Parathyroid adenoma (tissue), 2 donors: Measurements from ENCODE around the gene HACL1.

Experiments
- H2AFZ ChIP-seq: fragments of 300-600 bp; sonication (generic); one replicate; pipeline ENCODE4 v1.7.0; 2017; ENCODE audit warnings: antibody characterized with exemption, mild to moderate bottlenecking
- H3K27ac ChIP-seq: fragments of 300-600 bp; sonication (generic); one replicate; pipeline ENCODE4 v1.7.0; 2017
- H3K27me3 ChIP-seq: fragments of 300-600 bp; sonication (generic); one replicate; pipeline ENCODE4 v1.7.0; 2017; ENCODE audit warnings: low read length; ENCODE audit not compliant: control insufficient read depth, insufficient read depth
- H3K36me3 ChIP-seq: fragments of 300-600 bp; sonication (generic); one replicate; pipeline ENCODE4 v1.7.0; 2017; ENCODE audit warnings: low read length; ENCODE audit not compliant: control insufficient read depth, insufficient read depth
- H3K4me1 ChIP-seq: fragments of 300-600 bp; sonication (generic); one replicate; pipeline ENCODE4 v1.7.0; 2017; ENCODE audit warnings: control low read depth
- H3K4me2 ChIP-seq: fragments of 300-600 bp; sonication (generic); one replicate; pipeline ENCODE4 v1.7.0; 2017; ENCODE audit warnings: low read length
- H3K4me3 ChIP-seq: fragments of 300-600 bp; sonication (generic); one replicate; pipeline ENCODE4 v1.7.0; 2017; ENCODE audit warnings: low read depth, low read length
- H3K79me2 ChIP-seq: fragments of 300-600 bp; sonication (generic); one replicate; pipeline ENCODE4 v1.7.0; 2017; ENCODE audit warnings: control low read depth
- H3K9ac ChIP-seq: fragments of 300-600 bp; sonication (generic); one replicate; pipeline ENCODE4 v1.7.0; 2017; ENCODE audit warnings: mild to moderate bottlenecking
- H3K9me3 ChIP-seq: fragments of 300-600 bp; sonication (generic); one replicate; pipeline ENCODE4 v1.7.0; 2017; ENCODE audit warnings: low read length; ENCODE audit not compliant: control insufficient read depth
- CTCF ChIP-seq: fragments of 300-600 bp; sonication (generic); IDR thresholded peaks from one replicate; pipeline ENCODE4 v1.7.0; 2017; ENCODE audit warnings: antibody characterized with exemption, mild to moderate bottlenecking
- donor health status: primary hyperparathyroidism.

The HACL1 gene

GRCh38 chr3:15558581-15558980 lies 42.8 kb downstream of the HACL1 start:
- H3K79me2 ChIP-seq, result no peaks in the 10 kb centered on the region
- peaks cover 6% of the 10 kb centered on the region for H3K4me1 ChIP-seq
- no peaks in the 10 kb centered on the region for H3K9me3 ChIP-seq
- H3K36me3 ChIP-seq, result no peaks in the 10 kb centered on the region
- H3K27me3 ChIP-seq, result no peaks in the 10 kb centered on the region
- no peak overlapping the region for H3K27ac ChIP-seq
- no peak overlapping the region for H3K4me2 ChIP-seq
- no peak for TF ChIP-seq CTCF
- no peak overlapping the region for H3K9ac ChIP-seq
- no peak overlapping the region for H3K4me3 ChIP-seq
- H2AFZ ChIP-seq, result no peak overlapping the region

GRCh38 chr3:15557511-15557946 lies 43.8 kb downstream of the HACL1 start:
- no peak overlapping the region for H3K4me2 ChIP-seq
- H3K27ac ChIP-seq, result no peak overlapping the region
- no peak overlapping the region for H3K9ac ChIP-seq
- peak overlapping the region; percentile 14 for H2AFZ ChIP-seq
- H3K79me2 ChIP-seq, result no peaks in the 10 kb centered on the region
- H3K4me3 ChIP-seq, result peak overlapping the region; percentile 3
- H3K36me3 ChIP-seq, result no peaks in the 10 kb centered on the region
- H3K9me3 ChIP-seq, result no peaks in the 10 kb centered on the region
- peaks cover 15% of the 10 kb centered on the region for H3K4me1 ChIP-seq
- TF ChIP-seq CTCF, result peak; percentile 81
- H3K27me3 ChIP-seq, result no peaks in the 10 kb centered on the region

- H2AFZ ChIP-seq, result no peak overlapping the region
- H3K4me1 ChIP-seq, result peaks cover 15% of the 10 kb centered on the region
- H3K79me2 ChIP-seq, result no peaks in the 10 kb centered on the region
- no peak for TF ChIP-seq CTCF
- no peak overlapping the region for H3K9ac ChIP-seq
- no peaks in the 10 kb centered on the region for H3K9me3 ChIP-seq
- no peak overlapping the region for H3K4me2 ChIP-seq
- no peaks in the 10 kb centered on the region for H3K36me3 ChIP-seq
- no peaks in the 10 kb centered on the region for H3K27me3 ChIP-seq
- H3K27ac ChIP-seq, result no peak overlapping the region
- H3K4me3 ChIP-seq, result no peak overlapping the region
Observed at GRCh38 chr3:15556512-15556911, 44.9 kb downstream of the HACL1 start.

- no peak for TF ChIP-seq CTCF
- H3K27ac ChIP-seq, result peak overlapping the region; percentile 59
Observed at GRCh38 chr3:15553749-15554148, 47.6 kb downstream of the HACL1 start.

GRCh38 chr3:15551902-15552301 lies 49.5 kb downstream of the HACL1 start:
- Histone ChIP-seq H3K4me1 (peaks cover 15% of the 10 kb centered on the region), H3K4me3 (no peak overlapping the region)
- TF ChIP-seq CTCF, result no peak

More at GRCh38 chr3:15553749-15554148, 47.6 kb downstream of the HACL1 start:
- Histone ChIP-seq H3K36me3 (no peaks in the 10 kb centered on the region), H3K4me1 (peaks cover 15% of the 10 kb centered on the region), H3K4me2 (peak overlapping the region; percentile 50), H3K4me3 (no peak overlapping the region), H3K9me3 (no peaks in the 10 kb centered on the region), H3K27me3 (no peaks in the 10 kb centered on the region), H3K9ac (no peak overlapping the region), H3K79me2 (no peaks in the 10 kb centered on the region), H2AFZ (peak overlapping the region; percentile 31)

More at GRCh38 chr3:15551902-15552301, 49.5 kb downstream of the HACL1 start:
- H3K36me3 ChIP-seq, result no peaks in the 10 kb centered on the region
- no peaks in the 10 kb centered on the region for H3K79me2 ChIP-seq
- no peak overlapping the region for H2AFZ ChIP-seq
- no peak overlapping the region for H3K9ac ChIP-seq
- H3K4me2 ChIP-seq, result no peak overlapping the region
- H3K27ac ChIP-seq, result no peak overlapping the region
- no peaks in the 10 kb centered on the region for H3K27me3 ChIP-seq
- no peaks in the 10 kb centered on the region for H3K9me3 ChIP-seq
